GM21367 (cell line): ENCODE measurements around the gene PRSS56.

Source experiments
- ATAC-seq: cut with Tn5 transposase; IDR thresholded peaks from one replicate; pipeline ENCODE4 v1.9.1; 2021; ENCODE audit not compliant: unreplicated experiment

The PRSS56 gene

GRCh38 chr2:232486558-232487384 lies 33.4 kb upstream of the PRSS56 start:
- ATAC-seq: no peak

GRCh38 chr2:232487385-232488096 lies 32.6 kb upstream of the PRSS56 start, which contains the start of gene ECEL1:
TSS of gene ECEL1 (minus strand) at chr2:232487834. CDS start at chr2:232486653, 1,181 bp downstream.
- no peak for ATAC-seq

DNA sequence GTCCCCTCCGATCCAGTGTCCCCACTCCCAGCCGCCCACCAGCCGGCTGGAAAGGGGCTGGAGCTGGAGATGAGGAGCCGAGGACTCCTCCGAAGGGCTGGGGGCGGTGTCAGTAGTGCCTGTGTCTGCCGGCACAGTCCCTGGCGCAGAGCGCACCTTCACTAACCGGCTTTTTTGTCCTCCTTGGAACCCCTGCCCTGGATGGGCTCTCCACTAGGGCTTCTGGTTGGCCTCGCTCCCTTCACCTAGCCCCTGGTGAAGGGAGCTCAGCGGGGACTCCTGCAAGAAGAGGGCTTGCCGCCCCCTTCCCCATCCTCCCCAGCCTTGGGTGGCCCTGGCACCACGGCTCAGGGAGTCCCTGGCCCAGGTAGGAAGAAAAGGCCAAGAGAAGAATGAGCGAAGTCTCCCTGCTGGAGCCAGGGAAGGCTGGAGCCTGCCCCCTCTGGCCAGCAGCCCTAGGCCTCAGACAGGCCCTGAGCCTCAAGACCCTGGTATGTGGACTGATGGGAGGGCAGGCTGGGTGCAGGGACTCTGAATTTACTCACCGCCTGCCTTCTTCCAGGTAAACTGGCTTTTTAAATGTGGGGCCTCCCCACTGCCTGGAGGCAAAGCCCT lies 32.0 kb upstream of the PRSS56 start:
- no peak for ATAC-seq

DNA sequence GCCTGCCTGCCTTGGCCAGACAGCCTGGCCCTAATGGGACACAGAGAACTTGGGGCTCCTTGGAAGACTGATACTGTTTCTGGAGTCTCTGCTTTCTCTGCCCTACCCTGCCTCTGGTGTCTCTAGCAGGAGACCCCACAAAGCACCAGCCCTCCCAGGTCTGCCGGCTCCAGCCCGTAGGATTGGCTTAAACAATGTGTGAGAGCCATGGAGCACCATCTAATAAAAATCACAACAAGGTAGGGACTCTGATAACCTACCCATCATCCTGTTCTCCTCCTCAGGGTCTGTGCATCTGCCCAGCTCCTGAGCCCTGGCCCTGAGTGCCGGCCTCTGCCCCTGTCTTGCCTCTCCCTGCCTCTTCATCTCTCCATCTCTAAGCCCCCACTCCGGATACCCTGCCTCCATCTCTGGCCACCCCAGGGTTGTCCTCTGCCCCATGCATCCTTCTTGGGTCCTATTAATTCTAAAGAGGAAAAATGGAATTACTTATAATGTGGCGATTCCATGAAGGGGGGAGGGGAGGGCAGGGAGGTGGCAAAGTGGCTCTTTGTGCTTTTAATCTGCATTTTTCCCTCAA lies 31.4 kb upstream of the PRSS56 start:
- no peak for ATAC-seq

GRCh38 chr2:232489516-232490220 lies 30.5 kb upstream of the PRSS56 start:
- no peak for ATAC-seq

DNA sequence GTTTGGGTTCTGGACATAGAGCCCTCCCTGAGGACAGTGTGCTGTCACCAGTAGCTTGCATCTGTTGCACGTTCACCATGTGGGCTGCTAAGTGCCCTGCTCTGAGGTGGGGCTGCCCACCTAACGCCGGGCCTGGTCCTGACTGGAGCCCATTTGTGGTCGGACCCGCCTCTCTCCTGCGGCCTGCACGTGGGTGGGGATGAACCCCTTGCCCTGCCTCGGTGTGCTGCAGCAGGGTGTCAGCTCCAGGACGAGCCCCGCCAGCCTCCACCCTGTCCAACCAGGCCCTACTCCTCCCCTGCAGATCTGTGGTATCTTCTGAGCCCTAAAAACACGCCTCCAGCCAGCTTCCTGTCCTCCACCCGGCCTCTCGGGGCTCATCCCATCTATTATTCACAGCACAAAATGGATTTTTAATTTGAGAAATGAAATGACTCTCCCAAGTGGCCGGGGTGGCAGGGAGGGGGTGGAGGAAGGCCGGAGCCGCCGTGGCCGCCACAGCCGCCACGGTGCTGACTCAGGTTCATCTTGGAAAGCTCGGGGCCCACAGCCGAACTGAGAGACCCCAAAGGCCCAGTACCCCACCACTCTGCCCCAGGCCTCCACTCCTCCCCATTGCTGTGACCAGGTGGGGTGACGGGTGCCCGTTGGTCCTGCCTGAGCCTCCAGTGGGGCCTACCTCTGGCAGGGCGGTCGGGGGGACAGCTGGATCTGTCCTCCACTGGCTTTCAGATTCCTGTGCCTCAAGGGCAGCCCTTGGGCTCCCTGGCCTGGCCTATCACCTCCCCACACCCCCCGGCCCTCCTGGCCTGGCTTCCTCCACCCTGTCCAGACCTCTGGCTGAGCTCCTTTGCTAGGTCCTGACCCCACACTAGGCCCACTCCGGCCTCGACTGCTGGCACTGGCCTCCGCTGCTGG lies 29.7 kb upstream of the PRSS56 start:
- no peak for ATAC-seq

DNA sequence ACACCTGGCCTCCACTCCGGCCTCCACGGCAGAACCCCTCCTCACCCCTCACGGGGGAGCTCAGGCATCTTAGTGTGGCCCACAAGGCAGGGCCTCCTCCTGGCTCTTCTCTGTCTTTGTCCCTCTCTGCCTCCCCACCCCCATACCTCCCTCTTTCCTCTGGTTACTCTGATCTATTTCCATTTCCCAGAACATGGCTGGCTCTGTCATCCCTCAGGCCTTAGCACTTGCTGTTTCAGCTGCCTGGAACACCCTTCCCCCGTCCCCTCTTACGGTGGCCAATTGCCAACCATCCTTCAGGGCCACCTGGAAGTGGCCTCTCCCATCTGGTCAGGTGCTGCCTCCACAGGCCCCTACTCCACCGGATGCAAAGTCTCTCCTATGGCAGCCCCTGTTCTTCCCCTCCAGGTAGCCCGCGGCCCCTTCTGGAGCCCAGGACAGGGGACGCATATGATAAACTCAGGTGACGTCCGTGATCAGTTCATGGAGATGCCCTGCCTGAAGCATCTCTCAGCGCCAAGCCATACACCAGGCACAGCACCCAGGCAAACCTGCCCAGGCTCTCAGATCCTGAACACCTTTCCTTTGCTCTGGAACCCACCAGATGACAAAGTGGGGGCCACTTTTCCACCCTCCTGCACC lies 28.9 kb upstream of the PRSS56 start:
- no peak for ATAC-seq

GRCh38 chr2:232492236-232492848 lies 27.8 kb upstream of the PRSS56 start:
- no peak for ATAC-seq

DNA sequence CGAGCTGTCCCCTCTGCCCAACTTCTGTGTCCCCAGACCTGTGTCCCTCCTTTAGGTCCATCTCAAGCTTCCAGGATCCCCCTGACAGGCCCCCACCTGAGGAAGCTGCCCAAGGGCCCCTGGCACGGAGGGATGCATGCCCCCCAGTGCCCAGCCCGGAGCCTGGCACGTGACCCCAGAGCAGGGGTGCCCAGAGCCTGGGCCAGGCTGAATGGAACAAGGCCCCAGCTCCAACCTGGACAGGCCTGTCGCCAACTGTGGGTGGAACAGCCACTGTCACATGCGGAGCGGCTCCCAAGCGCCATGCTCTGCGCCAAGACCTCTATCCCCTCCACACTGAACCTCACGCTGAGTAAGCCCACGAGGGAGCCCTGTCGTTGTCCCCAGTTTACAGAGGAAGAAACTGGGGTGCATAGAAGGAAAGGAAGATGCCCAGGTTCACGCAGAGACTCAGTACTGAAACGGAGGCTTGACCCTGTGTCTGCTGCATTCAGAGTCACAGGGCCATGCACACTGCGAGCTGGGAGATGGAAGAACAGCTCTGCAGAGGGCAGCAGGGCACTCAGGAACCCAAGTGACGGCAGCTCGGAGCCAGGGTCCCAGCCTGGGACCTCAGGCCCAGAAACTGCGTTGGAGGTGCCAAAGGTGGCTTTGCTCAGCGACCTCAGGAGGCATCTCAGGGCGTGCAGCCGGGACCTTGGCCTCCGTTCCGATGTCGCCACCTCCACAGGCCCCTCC lies 27.1 kb upstream of the PRSS56 start:
- ATAC-seq: no peak

- no peak for ATAC-seq
These were observed 26.3 kb upstream of the PRSS56 start for GRCh38 chr2:232493701-232494474.

DNA sequence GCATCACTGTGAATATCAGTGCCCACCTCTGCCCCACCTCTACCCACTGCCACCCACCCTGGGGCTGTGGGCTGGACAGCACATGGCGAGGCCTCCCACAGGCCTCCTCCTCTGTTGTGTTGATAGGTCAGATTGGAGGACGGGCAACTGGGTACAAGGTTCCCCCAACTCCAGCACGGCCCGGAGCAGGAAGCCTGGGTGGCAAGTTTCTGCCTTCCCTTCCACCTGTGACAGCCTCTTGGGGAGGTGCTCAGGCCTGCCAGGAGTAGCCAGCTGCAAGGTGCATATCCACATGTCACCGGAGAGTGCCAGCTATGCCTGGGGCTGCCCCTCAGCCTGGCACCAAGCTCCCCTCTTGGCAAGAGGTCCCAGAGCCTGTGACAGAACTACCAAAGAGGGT lies 25.6 kb upstream of the PRSS56 start:
- ATAC-seq: no peak

- ATAC-seq: no peak
These were observed 24.9 kb upstream of the PRSS56 start for GRCh38 chr2:232495292-232495691.

DNA sequence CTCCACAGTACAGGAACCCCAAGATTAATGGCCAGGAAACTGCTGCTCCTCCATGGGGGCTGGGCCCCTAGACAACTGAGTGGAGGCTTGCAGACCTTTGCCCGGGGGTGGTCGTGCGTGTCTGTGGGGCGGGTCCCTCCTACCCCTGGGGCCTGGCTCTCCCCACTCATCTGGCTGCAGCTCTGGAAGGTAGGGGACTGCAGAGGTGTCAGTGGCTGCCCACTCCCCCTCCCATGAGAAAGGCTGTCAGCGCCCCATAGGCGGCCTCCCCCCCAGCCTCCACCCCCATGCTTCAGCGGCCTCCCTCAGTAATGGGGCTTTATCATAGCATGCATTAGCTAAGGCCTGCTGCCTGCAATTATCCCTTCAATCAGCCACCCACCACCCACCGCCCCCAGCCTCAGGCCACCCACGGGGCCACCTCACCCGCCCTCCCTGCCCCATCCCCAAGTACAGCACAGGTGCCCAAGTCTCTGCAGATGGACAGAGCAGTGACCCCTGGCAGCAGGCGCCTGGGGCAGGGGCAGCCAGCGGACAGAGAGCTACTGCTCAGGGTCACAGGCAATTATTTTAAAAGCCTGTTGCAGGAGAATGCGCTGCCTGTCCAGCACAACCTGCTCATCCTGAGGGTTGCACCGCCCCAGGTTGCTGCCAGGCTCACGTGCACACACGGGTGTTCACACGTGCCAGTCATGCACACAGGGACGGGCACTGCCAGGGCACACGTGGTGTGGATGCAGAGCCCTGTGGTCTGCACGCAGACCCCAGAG lies 23.5 kb upstream of the PRSS56 start:
- no peak for ATAC-seq

- ATAC-seq: no peak
These were observed 22.8 kb upstream of the PRSS56 start for GRCh38 chr2:232497348-232497747.

GRCh38 chr2:232498452-232498851 lies 21.7 kb upstream of the PRSS56 start:
- no peak for ATAC-seq

DNA sequence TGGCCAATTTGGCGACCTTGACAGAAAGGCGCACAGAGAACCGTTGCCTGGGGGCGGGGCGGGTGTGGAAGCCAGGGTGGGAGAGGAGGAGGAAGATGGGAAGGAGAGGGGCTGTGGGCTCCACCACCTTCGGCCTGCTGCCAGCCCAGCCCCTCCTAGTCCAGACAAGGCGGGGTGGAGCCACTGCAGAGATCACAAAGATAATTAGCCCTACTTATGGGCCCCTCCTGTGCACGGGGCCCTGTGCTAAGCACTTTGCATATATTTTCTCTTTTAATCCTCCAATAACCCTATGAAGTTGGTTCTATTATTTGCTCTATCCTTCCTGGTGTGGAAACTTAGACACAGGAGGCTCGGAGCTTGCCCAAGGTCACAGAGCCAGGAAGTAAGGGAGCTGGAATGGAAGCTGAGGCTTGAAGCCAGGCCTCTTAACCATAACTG lies 18.8 kb upstream of the PRSS56 start:
- ATAC-seq: no peak
